Endothelial cell of umbilical vein (primary cell): Measurements from ENCODE around the gene TRDN.

ENCODE experiments used
- CTCF ChIP-seq, 2 donors: IDR thresholded peaks; 1 replicate in 1 of 2; 2 replicates in 1 of 2; pipeline ENCODE4 v1.5.1; 2011; ENCODE audit warnings: low read length in 2 of 2, mild to moderate bottlenecking in 2 of 2, moderate library complexity in 2 of 2, control low read depth in 1 of 2, inconsistent platforms in 1 of 2, low read depth in 1 of 2; ENCODE audit not compliant: insufficient read depth in 1 of 2; ENCODE audit errors: extremely low read depth in 1 of 2
- EZH2 ChIP-seq: IDR thresholded peaks from 2 replicates; pipeline ENCODE4 v1.6.1; 2012; ENCODE audit warnings: borderline replicate concordance, low read depth, mild to moderate bottlenecking, moderate library complexity, low read length, inconsistent platforms; ENCODE audit not compliant: severe bottlenecking
- FOS ChIP-seq: IDR thresholded peaks from 2 replicates; pipeline ENCODE4 v1.6.1; 2011; ENCODE audit warnings: mild to moderate bottlenecking, low read length, moderate library complexity, borderline replicate concordance; ENCODE audit not compliant: insufficient read depth
- GATA2 ChIP-seq: IDR thresholded peaks from 2 replicates; pipeline ENCODE4 v1.7.0; 2011; ENCODE audit warnings: low read depth, mild to moderate bottlenecking, moderate library complexity, mixed read lengths, low read length; ENCODE audit not compliant: insufficient read length, insufficient read depth
- MAX ChIP-seq: IDR thresholded peaks from 2 replicates; pipeline ENCODE4 v1.6.1; 2011; ENCODE audit not compliant: insufficient read depth, insufficient read length
- POLR2A ChIP-seq: IDR thresholded peaks from 2 replicates; pipeline ENCODE4 v1.6.1; 2012; ENCODE audit warnings: low read depth, mild to moderate bottlenecking, control low read depth, low read length
- POLR2AphosphoS5 ChIP-seq: IDR thresholded peaks from 2 replicates; pipeline ENCODE4 v1.6.1; 2012; ENCODE audit warnings: low read depth, mild to moderate bottlenecking, control low read depth, low read length, moderate library complexity; ENCODE audit not compliant: insufficient read depth

- TF ChIP-seq CTCF (IDR thresholded peaks at IDR 0.05; ENCODE audit: extremely low read depth in 1 of 2, insufficient read depth in 1 of 2, low read depth in 1 of 2, low read length in 2 of 2) (no peak), POLR2A (no peak), POLR2AphosphoS5 (no peak), FOS (no peak), GATA2 (no peak), EZH2 (no peak), MAX (no peak)
Observed at GRCh38 chr6:123546537-123546936, 90.2 kb downstream of the TRDN start.
